ENCODE measurements around the gene PINLYP.
A peak's percentile ranks its signal among the peaks of the same experiment; 100 is the strongest.

The PINLYP gene

DNA sequence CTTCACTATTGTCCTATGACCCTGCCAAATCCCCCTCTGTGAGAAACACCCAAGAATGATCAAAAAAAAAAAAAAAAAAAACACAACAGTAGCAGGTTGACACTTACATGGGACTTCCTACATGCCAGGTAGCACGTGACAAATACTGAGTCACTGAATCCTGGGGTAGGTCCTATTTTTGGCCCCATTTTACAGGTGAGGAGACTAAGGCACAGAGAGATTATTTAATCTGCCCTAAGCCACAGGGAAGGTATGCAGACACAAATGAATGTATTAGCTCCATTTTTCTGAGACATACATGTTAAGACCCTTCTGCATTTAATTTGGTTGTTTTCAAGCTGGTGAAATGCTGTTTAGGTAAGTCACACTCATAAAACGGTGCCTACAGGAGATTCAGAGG is 26.9 kb upstream of the PINLYP start:
- no peak for DNase-seq (ENCODE audit: low read depth)

DNA sequence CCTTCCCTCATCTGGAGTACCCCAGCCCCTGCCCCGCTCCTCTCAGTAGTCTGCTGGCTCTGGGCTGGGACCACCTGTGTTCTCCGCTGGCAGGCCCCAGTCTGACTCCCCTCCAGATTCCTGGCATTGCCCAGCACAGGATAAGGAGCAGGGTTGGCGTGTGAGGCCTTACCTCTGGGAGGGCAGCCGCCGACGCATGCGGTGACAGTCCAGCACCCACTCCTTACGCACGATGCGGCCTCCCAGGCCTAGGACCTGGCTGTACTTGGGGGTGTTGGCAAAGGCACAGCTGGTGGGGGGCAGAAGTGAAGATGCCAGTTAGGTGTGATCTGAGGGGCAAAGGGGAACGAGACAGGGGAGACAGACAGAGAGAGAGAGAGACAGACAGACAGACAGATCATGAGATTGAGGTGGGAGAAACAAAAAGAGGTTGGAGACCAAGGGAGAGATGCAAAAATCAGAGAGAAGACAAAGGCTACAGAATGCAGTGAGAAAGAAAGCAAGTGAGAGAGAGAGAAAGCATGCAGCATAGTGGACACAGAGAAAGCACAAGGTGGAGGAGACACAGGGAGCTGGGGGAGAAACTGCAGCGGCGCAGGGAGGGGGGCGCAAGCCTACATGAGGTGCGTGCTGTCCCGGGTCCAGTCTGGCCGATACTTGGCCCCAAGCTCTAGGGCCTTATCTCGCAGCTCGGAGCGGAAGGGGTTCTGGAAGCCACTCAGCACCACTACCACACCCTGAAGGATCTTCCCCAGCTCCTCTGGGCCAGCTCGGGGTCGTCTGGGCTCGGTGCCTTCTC is 24.0 kb upstream of the PINLYP start:
- no peak for DNase-seq (ENCODE audit: low read depth)

DNA sequence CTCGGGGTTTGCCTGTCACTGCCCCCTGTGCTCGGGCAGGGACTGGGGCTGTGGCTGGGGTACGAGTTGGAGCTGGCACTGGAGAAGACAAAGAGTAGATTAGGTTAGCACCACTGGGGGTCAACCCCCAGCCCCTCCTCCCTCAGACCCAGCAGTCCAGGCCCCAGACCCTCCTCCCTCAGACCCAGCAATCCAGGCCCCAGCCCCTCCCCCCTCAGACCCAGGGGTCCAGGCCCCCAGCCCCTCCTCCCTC is 23.5 kb upstream of the PINLYP start:
- DNase-seq (ENCODE audit: low read depth), result no peak

DNA sequence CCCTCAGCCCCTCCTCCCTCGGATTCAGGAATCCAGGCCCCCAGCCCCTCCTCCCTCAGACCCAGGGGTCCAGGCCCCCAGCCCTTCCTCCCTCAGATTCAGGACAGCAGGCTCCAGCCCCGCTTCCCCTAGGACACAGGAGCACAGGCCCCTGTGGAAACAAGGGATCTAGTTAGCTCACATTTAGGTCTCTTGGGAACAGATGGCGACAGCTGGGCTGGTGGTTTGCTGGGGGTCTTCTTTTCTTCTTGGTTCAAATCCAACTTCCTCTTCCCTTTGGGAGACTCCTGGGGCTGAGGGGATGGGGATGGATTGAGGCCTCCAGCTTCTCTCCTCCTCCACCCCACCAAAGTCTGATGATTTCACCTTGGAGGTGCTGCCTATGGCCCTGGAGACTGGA is 23.0 kb upstream of the PINLYP start:
- no peak for DNase-seq (ENCODE audit: low read depth)

DNA sequence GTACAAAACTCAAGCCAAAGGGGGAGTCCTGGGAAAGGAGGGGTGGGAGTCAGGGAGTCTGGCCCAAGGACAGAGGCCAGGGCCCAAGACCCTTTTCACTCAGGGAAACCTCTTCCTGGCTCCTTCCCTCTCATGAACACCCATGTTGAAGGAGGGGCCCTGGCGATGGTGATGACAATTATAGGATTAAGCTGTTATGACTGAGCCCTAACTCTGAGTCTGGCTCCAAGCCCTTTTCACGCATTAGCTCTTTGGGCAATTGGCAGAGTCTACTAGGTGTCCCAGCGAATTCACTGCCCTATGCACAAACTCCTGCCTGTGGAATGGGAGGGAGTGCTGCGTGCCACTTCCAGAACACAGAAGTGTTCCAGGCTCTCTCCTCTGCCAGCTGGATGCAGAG is 21.9 kb upstream of the PINLYP start:
- no peak for DNase-seq (ENCODE audit: low read depth)

DNA sequence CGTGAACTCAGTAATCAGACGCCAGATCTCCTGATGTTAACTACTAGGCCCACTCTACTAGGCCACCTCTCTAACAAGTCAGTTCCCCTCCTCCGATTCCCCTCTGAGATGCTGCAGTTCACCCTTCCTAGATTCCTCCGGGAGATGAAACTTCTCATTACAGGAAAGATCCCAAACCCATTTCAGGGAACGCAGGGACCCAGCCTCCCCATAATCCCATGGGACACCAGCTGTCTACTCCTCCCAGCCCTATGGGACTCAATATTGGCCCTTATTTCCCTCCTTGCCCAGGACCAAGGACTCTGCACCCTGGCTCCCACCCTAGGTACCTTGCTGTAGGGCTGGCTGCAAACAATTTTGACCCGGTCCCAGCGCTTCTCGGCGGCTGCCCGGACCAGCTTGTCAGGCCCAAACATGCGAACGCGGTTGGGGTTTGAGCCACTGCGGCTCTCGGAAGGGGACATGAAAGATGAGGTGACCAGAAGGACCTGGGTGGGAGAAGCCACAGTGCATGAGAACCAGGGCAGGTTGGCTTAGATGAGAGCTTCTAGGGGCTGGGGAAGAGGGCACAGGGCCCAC is 21.2 kb upstream of the PINLYP start:
- no peak for DNase-seq (ENCODE audit: low read depth)

DNA sequence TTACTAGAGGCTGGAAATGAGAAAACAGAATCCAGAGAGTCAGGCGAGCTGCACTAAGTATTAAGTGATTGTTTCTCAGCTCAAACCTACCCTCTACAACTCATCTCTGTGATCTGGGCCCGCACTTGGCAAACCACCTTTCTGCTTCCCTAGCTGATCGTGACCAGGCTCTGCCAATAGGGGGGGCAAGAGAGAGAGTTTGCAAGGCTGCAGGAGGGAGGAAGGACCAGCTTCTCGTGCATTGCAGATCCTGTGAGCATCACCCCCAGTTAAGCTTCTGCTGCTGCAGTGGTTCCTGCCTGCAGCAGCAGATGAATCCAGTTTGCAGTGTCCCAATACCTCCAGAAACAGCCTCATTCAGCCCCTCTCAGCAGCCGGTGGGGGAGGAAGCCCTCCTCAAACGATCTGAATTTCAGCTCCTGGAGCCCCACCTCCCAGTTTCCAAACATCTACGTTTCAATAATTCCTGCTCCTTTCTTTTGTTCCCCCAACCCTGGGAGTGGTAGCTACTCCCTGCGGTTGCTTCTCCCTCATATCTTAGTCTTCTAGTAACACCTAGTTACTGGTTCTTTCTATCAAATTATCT is 20.3 kb upstream of the PINLYP start:
- peak; percentile 30 for DNase-seq (ENCODE audit: low read depth)

DNA sequence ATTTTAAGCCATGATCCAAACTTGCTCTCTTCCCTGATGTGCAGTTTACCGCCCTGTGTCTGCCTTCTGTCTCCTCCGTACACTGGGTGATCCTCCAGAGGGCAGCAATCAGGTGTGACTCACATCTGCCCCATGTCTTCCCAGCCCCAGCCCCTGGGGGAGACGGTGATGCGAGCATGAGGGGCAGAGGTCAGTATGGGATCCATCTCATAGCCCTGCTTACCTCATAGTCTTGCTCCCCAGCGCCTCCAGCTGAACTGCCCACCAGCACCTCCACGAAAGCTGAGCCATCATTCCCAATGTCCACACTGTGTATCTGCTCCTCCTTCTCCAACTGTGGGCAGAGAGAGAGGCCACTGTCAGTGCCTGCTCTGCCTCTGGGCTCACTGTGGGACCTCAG is 14.9 kb upstream of the PINLYP start:
- DNase-seq (ENCODE audit: low read depth), result no peak

DNA sequence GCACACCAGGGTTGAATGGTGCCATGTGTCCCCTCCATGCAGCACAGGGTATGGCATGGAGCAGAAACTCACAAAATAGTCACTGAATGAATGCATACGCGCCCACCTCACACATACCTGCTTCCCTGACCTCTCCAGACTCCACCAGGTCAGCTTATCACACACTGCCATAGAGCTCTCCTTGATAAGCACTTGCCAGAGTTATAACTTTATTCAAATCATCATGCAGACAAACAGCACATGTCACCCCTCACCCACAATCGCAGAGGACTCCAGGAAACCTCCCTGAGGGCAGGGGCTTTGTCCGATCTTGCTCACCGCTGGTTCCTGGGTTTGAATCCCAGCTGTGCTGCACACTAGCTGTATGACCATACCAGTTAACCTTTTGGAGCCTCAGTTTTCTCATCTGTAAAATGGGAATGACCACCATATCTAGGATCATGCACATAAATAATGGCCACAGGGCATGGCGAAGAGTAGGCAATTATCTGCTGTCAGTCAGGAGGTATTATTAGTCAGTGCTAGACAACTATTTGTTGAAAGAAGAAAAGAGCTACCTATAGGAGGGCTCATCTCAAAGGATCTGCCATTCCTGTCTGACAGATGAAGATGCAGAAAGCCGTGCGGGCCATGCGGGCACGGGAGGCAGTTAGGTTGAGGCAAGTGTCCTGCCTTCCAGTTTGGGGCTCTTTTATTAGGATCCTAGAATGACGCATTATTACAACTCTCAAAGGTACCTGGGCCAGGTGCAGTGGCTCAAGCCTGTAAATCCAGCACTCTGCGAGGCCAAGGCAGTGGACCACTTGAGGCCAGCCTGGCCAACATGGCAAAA is 14.2 kb upstream of the PINLYP start:
- no peak for DNase-seq (ENCODE audit: low read depth)

DNA sequence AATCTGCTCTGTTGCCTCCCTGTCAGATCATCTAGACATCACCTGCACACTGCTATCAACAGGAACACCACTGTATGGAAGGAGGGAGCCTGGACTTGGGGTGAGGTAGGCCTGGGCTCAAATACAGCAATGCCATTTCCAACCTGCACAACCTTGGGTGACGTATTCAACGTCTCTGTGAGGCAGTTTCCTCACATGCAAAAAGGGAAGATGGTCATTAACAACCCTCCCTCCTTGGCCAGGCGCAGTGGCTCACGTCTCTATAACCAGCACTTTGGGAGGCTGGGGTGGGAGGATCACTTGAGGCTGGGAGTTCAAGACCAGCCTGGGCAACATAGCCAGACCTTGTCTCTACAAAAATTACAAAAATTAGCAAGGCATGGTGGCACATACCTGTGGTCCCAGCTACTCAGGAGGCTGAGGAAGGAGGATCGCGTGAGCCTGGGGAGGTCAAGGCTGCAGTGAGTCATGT is 13.3 kb upstream of the PINLYP start:
- DNase-seq (ENCODE audit: low read depth), result no peak

DNA sequence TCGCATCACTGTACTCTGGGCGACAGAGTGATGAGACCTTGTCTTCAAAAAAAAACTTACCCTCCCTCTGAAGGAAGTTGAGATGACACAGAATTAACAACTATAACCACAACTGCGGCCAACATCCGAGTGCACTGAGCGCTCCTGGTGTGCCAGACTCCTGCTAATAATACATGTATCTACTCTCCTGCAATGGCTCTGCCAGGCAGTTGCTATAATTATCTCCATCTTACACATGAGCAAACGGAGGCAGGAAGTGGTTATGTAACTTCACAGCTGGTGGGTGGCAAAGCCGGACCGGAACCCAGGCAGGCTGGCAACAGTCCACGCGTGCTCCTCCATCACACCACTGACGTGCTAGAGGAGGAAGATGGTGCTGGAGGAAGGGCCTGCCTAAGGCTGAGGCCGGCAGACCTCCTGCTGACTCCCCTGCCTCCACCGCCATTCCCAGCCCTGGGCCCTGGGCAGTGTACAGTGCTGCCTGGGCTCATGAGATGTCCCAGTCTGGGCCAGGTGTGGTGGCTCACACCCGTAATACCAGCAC is 12.8 kb upstream of the PINLYP start:
- no peak for DNase-seq (ENCODE audit: low read depth)

DNA sequence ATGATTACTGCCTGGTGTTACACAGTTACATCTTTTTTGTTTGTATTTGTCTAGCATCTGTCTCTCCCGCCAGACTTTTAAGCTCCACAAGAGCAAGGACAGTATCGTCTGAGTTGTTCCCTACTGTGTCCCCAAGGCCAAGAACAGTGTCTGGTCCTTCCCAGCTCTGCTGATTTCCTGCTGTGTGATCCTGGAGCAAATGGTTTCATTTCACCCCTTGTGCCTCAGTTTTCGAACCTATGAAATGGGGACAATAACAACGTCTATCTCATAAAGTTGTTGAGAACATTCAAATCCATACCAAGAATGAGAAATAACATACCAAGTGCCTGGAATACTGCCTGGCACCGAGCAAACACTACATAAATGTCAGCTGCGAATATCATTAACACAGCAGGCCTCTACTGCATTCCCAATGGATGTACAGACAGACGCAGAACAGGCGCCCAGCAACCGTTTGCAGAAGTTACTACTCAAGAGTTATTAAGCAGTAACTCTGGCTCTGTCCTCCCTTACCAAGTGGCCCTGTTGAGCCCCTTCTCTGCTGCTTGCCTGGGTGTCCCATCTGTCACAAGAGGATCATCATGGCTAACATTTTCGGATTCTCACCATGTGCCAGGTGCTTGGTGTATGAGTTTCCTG is 11.7 kb upstream of the PINLYP start:
- no peak for DNase-seq (ENCODE audit: low read depth)

DNA sequence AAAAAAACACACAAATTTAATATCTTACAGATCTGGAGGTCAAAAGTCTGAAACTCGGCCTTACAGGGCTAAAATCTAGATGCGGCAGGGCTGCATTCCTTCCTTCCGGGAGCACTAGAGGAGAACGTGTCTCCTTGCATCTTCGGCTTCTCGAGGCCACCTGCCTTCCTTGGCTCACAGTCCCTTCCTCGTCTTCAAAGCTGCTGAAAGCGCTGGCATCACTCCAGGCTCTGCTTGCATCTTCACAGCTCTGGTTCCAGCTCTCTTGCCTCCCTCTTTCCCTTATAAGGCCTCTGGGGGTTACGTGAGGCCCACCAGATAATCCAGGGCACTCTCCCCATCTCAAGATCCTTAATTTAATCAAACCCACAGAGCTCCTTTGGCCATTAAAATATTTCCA is 10.8 kb upstream of the PINLYP start:
- no peak for DNase-seq (ENCODE audit: low read depth)

DNA sequence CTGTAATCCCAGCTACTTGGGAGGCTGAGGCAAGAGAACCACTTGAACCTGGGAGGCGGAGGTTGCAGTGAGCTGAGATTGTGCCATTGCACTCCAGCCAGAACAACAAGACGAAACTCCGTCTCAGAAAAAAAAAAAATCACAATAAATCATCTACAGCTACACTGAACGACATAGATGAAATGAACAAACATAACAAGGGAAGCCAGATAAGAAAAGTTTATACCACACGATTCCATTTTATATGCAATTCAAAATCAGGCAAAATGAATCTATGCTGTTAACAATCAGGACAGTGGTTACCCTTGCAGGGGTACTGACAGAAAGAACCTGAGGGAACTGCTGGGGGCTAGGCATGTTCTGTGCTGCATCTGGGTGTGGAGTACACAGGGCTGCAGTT is 5.9 kb upstream of the PINLYP start:
- no peak for DNase-seq (ENCODE audit: low read depth)

DNA sequence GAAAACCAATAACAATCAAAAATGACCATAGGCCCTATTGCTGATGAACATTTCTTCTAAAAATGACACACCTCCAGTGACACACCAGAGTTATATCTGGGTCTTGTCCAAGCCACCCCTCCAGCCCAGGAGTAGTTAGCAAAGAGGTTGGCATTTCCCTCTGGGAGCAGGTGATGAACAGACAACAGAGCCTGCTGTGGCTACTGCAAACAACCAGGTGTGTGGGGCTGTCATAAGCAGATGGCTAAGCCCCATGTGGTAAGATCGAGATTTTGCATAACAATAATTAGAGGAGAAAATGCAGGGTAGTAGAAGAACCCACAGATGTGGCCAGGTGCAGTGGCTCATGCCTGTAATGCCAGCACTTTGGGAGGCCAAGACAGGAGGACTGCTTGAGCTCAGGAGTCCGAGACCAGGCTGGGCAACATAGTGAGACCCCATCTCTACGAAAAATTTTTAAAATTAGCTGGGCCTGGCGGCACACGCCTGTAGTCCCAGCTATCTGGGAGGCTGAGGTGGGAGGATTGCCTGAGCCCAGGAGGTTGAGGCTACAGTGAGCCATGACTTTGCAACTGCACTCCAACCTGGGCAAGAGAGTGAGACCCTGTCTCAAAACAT is 5.3 kb upstream of the PINLYP start:
- DNase-seq (ENCODE audit: low read depth), result no peak

DNA sequence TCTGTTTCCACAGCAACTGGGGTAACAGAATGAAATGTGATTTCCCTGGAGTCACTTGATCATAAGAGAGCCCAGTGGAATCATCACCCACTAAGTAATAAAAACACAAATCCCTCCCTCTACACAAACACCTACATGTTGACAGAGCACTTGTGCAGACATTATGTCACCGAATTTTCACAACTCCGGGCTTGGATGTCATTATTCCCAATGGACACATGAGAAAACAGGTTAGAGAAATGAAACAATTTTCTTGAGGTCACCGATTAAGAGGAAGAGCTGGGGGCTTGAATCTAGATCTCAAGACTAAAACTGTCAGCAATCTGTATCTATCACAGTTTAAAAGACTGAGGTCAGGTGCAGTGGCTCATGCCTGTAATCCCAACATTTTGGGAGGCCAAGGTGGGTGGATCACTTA is 3.4 kb upstream of the PINLYP start:
- no peak for DNase-seq (ENCODE audit: low read depth)

DNA sequence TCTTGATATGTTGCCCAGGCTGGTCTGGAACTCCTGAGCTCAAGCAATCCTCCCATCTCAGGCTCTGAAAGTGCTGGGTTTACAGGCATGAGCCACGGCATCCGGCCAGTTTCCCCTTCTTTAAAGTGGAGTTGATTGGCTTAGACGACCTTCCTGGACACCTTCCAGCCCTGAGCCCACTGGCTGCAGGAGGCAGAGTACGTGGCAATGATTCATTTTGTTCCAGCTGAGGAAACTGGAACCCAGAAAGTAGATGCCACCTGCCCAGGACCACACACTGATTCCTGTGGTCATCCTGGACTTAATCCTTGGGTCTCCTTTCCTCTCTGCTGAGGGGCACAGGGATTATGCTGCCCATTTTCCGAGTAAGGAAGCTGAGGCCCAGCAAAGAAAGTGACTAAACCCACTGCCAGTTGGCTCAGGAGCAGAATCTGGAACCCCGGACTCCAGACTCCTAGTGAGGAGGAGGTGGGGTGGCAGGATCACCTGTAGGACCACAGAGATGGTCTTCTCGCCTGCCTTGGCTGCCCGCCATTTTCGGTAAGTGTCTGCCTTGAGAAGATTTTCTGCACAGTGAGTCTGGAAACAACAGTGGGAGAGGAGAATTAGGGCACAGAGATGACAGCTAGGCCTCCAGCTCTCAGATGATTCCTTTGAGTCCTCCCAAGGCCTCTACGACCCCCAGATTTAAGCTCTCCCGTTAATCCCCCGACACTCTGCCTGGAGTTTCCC is 1.0 kb upstream of the PINLYP start:
- DNase-seq (ENCODE audit: low read depth), result no peak

DNA sequence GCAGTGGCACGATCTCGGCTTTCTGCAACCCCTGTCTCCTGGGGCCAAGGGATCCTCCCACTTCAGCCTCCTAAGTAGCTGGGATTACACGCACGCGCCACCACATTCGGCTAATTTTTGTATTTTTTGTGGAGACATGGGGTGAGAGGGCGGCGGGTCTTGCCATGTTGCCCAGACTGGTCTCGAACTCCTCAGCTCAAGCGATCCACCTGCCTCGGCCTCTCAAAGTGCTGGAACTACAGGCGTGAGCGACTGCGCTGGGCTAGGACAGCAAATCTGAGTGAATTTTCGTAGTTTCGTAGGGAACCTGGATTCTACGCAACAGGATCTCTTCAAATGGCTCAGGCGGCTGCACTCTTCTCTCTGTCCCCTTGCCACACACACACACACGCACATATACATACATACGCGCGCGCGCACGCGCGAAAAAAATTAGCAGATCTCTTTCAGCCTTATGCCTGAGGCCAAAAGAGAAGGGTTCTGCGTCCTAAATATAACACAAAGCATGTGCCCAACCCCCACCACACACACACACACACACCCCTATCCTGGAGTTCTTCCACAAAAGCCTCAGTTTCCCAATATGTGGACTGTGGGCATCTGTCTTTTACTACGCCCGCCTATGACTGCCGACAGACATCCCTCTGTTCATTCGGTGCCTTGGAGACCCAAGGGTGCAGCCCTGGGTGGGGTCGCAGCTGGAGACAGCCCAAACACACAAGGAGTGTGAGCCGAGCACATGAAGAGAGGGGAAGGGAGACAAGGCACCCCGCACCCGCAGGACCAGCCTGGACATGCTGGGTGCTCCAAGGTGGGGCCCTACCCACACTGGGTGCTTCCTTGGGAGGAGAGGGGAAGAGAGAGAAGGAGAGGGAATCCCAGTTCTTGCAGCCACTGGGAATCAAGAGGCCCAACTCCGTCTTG is 616 bp downstream of the PINLYP start:
- DNase-seq (ENCODE audit: low read depth), result no peak

DNA sequence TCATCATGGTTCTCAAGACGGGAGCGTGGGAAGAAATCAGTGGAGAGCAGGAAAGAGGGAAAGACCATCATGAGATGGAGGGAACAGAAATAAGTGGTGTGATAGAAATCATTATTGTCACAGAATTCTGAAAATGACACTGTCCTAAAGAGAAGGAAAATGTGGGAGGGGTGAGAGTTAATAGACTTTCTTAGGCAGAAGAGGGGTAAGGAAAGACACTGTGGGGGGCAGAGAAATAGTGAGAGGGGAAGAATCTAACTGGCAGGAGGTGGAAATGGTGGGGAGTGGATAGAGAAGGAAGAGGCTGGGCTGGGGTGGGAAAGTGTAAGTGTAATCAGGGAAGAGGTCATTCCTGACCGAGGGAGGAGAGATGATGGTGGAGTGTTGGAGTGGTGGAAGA is 3.2 kb downstream of the PINLYP start:
- DNase-seq (ENCODE audit: low read depth), result no peak

DNA sequence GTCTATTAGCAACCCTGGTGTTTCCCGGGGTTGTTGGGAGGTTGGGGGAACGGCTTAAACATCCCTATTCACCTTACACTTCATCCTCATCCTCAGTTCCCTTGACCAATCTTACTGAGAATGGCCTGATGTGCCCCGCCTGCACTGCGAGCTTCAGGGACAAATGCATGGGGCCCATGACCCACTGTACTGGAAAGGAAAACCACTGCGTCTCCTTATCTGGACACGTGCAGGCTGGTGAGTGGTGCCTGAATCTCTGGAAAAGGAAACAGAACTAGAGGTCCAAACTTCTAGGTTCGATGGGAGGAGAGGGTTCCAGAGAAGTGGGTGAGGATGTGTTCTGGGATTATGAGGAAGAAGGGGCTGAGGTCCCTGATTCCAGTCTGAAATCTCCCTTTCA is 5.9 kb downstream of the PINLYP start:
- no peak for DNase-seq (ENCODE audit: low read depth)

Data from HS-27A (cell line).